NCI-H1105 (cell line): ENCODE data around the gene ABTB2.
"Not testable (repeated sequence)": the region's sequence is repeated elsewhere in the genome, so short reads cannot be mapped to it uniquely, and the experiment has no call there.

Experiments used
- DNase-seq: peaks from one replicate; lab custom pipeline; 2025; lab: John Stamatoyannopoulos, UW

Gene ABTB2

DNA sequence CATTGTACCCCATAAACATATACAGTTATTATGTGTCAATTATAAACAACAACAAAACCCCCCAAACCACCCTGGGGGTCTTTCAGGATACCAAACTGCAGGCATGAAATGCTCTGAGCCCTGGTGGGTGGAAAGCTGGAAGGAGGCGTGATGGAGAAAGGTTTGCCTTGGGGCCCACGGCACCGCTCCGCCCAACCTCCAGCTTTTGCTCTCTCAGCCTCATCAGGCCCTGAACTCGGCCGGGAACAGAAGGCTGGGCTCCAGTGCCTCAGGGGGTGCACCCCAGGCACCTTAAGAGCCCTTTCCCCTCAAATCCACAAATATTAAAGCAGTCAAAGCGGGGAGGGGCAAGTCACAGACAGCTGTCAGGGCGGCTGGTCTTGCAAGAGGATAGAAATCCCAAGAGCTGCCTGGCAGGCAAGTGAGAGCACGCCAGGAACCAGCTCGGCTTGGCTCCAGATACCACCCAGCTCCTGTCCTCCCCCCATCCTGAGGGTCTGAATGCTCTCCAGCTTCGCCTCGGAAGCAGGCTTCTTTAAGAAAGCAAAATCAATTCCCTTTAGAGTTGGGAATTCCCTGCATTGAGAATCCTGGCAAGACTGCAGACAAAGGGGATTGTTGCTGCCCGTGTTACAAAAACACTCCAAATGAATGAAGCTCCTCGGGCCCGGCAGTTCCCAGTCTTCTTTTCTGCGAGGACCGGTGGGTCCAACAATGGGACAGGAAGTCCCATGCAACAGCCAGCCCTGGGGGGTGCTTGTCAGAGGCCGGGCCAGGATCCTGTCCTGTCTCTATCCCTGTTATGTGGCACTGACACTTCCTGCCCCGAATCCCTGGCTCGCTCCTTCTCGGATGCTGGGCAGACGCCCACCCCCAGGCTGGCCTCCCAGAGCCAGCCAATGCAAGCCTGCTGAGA, 171.6 kb downstream of the ABTB2 start:
- DNase-seq: no peak

DNA sequence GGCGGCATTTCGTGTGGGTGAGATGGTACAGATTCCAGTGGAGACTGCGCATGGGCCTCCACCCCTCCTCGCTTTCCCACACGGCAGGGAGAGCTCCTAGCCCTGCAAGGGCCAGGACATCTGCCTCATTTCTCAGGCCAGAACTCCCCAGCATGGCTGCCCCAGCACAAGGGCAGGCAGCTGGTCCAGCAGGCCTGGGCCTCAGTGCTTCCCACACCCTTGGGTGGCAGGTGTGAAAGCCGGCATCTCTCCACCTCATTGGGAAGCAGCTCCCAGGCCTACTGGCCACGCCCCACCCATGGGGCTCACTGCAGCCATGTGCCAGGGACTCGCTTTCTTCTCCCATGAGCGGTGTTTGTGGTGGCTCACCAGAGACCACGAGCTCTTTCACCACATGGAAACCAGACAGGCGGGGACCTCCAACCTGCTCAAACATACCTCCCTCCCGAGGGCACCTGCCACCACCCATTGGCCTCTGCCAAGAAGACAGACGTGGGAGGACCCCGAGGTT, 173.2 kb downstream of the ABTB2 start:
- no peak for DNase-seq

DNA sequence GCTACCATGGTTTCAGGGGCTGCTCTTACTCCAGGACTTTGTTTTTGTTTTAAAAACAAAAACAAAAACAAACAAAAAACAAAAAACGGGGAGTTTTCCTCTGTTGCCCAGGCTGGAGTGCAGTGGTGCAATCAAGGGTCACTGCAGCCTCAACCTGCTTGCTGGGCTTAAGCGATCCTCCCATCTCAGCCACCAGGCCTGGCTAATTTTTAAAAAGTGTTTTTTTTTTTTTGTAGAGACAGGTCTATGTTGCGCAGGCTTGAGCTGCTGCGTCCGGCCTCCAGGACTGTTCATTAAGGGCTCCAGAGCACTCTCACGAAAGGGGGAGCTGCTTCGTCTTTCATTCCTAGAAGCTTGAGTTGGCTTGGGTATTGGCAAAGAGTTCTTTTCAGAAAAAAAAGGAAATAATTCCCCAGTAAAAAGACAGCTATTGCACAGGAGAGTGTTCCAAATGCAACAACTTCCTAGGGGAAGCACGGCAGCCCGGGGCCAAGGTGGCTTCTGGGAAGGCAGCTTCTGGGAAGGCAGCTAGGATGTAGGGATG, 173.9 kb downstream of the ABTB2 start:
- no peak for DNase-seq

DNA sequence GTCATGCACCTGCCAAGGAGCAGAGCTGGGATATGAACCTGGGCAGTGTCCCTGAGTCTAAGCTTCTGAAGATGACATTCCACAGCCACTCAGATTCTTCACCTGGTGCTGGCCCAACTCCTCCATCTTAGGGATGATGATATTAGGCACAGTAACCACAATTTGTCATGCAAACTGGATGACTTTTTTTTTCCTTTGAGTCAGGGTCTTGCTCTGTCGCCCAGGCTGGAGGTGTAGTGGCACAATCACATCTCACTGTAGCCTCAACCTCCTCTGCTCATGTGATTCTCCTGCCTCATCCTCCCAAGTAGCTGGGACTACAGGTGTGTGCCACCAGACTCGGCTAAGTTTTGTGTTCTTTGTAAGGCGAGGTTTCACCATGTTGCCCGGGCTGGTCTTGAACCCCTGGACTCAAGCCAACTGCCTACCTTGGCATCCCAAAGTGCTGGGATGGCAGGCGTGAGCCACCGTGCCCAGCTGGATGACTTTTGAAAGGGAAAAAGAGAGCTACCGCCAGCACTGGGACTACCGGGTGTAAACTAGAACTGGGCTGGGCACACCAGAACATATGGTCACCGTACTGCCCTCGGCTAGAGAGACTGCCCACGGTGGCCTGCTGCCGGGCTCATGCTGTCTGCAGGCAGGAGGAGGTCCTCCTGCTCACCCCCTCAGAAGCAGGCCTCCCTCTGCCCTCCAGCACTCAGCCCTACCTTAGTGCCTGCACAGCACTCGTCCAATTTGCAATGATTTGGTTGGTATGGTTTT, 174.7 kb downstream of the ABTB2 start:
- DNase-seq: no peak

DNA sequence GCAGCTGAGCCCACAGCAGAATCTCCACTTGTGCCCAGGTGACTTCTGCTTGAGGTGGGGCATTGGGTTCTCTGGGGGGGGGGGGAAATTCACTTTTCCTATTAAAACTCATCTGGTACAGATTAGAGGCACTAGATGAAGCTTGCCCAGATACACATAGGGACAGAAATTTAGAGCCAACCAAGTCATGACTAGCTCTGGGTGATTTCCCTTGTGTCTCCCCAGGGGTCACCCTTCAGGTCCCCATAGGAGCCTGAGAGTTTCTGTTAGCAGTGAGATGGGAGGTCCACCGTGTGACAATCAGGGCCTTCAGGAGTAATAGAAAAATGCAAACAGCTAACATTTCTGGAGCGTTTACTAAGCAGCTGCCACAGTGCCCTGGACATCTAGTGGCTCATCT, 175.4 kb downstream of the ABTB2 start:
- DNase-seq: no peak

DNA sequence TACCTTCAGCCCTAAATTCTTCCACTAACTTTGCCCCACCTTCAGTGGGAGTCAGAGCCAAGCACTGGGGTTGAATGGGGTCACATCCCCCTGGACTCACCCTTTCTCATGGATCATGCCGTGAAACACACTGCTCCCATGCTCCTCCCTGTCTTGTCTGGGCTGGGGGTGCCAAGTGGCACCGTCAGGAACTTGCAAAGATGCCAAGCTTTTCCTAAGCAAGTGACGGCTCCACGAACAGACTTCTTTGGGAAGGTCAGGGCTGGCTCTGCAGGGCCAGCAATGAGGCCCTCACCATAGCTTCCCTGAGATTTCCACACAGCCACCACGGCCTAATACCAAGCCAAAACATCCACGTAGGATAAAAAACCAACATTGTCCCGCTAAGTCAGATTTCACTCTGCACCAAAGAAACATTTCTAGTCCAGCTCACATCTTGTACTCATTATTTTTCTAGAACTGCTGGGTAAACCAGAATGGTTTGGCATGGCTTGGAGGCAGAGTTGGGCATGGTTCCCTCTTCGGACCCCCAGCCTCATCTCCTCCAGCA, 175.9 kb downstream of the ABTB2 start:
- DNase-seq: no peak

DNA sequence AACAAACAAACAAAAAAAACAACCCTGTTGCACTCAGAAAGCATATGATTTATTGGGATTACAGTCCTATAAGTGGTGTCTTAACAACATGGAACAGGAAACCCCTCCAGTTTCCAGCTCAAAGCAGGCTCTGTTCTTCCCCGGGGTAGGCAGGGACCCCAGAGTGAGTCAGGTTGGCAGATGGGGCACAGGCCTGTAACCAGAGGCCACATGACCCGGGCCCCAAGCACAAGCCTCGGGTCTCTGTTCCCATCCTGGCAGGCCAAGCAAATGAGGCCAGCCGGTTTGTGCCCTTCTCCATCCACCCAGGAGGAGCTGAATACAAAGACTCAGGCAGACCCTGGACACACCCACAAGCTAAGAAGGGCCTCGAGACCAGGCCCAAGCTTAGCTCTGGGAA, 176.6 kb downstream of the ABTB2 start:
- DNase-seq: no peak

DNA sequence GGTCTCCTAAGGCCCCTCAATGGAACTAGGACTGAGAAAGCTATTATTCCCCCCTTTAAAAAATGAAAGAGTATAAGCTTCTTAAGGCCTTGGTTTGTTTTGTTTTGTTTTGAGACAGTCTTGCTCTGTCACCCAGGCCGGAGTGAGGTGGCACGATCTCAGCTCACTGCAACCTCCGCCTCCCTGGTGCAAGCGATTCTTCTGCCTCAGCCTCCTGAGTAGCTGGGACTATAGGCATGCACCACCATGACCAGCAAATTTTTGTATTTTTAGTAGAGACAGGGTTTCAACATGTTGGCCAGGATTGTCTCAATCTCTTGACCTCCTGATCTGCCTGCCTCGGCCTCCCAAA, 177.0 kb downstream of the ABTB2 start:
- not testable (repeated sequence) for DNase-seq

DNA sequence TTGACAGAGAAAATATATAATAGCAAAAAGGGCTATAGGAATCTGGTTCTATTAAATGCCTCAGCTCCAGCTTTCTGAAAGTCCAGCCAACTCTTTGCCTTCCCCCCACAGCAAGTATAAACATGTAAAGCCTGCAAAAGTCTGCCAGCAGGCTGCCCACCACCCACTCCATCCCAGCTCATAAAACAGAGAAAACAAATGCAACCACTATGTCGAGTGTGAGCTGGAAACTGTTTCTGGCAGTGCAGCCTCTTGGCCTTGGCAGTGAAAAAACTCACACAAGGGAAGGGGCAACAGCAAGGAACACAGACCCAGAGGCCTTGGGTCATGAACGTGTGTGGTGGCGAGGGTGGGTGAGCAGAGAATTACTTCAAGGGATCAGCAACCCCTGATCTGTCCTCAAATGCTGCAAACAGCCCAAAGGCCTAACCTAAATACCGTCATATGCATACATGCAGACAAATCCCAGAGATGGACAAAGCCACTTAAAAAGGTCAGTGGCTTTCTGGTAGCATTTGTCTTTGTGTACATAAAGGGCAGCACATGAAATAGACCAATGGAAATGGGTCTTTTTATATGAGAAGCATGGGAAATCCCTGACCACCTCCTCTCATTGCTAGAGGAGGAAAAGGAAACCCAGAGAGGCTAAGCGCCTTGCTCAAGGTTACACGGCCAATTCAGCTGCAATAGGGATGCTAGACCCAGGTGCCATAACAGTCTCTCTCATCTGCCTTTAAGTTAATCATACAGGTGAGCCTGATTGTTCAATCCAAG, 177.6 kb downstream of the ABTB2 start:
- no peak for DNase-seq

DNA sequence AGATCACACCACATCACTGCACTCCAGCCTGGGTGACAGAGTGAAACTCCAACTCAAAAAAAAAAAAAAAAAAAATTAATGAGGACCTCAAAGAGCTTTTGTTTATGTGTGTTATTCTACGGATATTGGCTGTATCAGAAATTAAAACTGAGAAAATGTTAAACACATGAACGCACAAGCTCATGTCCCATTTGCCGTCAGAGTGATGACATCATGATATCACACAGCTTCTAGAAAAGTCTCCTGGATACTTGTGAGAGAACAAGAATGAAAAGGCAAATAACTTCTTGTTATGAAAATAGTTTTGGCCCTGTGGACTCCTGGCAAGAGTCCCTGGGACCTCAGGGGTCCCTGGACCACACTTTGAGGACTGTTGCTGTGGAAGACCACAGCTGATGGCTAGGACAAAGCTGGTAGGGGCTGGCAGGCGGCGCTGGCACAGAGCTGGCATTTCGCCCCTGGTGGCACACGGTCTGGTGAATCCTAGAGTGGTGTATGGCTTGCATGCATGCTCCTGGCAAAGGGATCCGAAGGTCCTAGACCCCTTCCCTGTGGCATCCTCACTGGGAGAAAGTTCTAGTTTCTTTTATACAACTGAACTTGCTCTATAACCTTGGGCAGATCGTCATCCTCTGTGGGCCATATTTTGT, 178.7 kb downstream of the ABTB2 start:
- no peak for DNase-seq

DNA sequence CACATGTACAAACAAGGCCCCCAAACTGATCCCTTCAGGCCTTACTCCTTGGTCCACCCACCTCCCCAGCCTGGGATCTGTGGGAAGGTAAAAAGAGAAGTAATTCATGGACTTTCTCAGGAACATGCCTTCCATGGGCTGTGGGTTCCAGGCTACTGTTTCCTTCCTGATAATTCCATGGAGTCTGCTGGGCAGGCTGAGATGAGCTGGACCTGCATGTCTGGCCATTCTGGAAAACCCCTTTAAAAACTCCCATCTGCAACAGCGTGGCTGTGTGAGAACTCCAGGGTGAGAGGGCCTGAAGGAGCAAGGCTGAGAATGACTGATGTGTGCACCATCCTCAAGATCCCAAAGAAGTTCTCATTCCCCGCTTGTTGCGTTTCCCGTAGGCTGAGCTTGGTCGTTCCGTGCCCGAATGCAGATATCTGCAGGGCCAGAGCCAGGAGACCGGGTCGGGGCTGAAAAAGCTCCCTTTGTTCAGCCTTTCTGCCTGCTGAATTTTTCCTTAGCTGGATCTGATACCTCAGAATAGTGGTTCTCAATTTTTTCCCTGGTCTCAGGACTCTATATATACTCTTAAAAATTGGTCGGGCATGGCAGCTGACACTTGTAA, 179.5 kb downstream of the ABTB2 start:
- DNase-seq: no peak

DNA sequence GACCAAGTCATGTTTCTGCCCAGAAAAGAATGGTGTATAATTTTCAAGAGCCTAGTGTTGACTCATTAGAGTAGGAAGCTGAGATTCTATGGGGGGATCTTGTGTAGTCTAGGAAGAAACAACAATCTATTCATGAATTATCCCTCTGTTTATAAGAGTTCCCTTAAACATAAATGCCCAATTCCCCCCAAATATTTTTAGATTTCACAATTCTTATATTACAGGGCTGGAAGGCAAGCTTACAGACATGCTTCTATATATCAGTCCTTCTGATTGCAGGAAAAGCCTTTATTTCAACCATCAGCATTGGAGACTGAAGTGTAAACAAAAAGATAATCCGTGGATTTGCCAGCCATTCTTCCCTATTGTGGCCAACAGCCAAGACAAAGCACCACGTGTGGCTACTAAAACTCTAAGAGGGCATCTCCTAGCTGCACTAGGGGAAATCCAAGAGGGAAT, 181.0 kb downstream of the ABTB2 start:
- peak; percentile 10 for DNase-seq

DNA sequence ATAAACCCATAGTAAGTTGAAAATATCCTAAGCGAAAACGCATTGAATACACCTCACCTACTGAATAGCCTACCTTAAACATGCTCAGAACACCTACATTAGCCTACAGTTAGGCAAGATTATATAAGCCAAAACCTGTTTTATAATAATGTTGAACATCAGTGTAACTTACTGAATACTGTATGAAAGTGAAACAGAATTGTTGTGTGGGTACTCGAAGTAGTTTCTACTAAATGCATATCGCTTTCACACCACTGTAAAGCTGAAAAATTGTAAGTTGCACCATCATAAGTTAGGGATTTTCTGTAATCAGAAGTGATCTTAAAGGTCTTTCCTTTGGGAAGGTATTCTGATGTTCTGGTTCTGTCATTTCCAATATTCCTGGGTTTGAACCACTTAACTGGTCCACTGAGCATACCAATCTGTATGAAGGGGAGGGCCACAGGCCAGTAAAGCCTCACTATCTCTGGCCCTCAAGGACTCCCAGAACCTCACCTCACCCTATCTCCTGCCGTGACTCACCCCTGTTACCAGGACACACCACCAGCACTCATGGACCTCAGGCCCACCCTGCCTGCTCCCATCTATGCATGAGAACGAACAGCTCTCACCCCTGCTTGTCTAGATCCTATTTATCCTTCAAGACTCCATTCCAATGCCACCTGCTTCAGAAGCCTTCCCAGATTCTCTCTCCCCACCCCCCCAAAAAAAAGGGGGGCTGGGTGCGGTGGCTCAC, 182.4 kb downstream of the ABTB2 start:
- DNase-seq: no peak

DNA sequence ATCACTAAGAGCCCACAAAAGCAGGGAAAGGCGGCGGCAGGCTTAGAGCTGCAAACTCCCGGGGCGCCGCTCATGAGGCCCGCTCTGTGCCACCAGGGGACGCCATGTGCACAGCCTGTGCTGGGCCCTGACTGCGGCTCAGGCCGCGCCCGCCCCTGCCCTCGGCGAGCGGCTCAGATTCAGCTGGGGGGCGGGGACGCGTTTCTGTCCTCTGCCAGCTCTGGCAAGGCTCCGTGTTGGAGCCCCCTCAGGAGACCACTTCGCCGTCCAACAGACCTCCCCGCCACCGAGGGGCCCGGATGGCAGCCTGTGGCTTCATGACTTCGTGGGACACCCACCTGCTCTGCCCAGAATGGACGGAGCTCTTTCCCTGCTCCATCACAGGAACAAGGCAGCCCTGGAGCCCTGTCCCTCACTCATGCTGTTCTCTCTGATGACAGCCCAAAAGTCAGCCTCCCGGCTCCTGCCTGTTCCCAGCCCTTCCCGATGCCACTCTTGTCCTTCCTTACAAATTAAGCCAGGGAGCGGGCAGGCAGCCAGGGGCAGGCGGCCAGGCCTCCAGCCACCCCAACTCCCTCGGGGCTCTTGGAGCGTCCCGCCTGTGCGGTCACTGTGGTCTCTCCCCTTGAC, 183.3 kb downstream of the ABTB2 start:
- peak; percentile 56 for DNase-seq

DNA sequence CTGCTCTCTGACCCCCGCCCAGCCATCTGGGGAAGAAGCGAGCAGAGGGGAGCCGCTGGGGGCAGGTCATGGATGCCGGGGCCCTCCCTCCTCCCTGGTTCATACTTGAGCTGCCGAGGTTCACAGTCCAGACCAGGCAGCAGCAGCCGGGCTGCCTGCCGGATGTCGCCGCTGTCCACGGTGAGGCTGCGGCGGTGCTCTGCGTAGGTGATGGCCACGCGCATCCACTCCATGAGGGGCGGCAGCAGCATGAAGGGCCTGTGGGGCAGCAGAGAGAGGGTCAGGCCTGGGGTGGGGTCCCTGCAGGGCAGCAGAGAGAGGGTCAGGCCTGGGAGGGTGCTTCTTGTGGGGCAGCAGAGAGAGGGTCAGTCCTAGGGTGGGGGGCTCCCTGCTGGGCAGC, 184.8 kb downstream of the ABTB2 start:
- no peak for DNase-seq

DNA sequence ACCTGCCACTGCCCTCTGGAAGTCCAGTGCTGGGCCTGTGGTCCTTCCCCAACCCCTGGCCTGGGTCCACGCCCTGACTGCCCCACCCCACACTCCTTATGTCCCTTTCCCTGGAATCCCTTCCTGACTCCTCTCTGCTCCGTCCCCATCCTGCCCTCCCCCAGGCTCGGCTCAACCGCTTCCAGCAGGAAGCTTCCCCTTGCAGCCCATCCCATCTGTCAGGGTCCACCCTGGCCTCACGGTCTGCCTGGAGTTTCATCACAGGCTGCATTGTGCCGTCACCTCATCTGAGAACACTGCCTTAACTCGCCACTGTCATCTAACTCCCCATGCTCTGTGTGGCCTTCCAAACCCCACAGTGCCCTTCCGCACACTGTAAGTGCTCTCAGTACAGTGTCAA, 188.1 kb downstream of the ABTB2 start:
- DNase-seq: no peak

DNA sequence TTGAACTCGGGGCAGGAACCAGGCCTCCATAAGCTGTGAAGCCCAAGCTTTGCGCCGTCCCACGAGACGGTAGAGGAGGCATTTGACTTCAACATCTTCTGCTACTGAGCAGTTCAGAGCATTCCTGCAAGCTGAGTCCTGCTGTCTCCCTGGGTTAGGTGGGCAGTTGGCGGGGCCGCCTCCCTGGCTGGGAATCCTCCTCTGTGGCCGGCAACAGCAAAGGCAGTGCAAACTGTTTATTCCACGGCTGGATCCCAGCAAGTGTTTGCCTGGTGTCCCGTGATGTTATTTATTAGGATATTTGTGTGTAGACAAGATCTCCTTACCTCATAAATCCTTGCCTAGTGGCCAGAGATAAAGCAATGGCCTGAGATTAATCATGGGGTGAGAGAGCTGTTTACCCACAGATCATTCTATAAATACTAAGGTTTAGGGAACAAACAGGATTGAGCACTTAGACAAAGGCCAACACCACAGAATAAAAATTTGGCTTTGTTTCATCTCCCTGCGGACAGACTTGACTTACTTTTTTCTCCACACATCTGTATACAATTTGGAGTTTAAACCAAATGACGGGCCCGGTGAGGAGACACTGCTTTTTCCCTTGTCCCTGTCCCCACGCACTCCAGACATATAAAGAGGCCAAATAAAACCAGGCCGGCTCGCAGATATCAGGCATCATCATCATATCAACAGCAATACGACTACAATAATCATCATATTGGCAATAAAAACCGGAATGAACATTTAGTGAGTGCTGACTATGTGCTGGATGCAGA, 189.0 kb downstream of the ABTB2 start:
- DNase-seq: no peak

DNA sequence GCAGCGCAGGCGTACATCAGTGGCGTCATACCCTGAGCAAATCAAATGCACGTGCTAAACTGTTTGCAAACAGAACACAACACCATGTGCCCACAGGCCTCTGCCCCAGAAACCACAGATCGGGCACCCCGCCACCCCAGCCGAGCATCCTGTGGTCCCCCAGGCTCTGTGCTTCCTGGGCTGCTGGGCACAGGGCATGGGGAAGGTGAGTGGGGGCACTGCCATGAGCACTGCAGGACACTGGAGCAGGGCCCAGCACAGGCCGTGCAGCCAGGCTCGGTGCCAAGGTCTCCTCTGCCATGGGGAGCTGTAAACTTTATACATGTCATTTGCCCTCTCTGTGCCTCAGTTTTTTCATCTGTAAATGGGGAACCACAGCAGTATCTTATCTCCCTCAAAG, 189.8 kb downstream of the ABTB2 start:
- DNase-seq: no peak
